ENCODE data around the gene UROC1. TPM values are rescaled to one million over a fixed set of nuclear protein-coding genes. Genes with fewer than 3 reads are reported as not detected.

UROC1 gene
- total RNA-seq, 3 donors from 2014 or later, result not detected

- Histone ChIP-seq H3K27me3 (peaks cover 0 to 34% of the 10 kb centered on the region in 2 donors), H3K4me1 (no peaks in the 10 kb centered on the region), H3K9me3 (no peaks in the 10 kb centered on the region), H3K27ac (no peak overlapping the region), H3K36me3 (no peaks in the 10 kb centered on the region), H3K4me3 (no peak overlapping the region)
- intact Hi-C loops (cut with DNase I; ENCODE audit: low total_unique reads), result no loop called here
- DNase-seq (ENCODE audit: low spot score in 2 of 2), result no peak
- TF ChIP-seq POLR2AphosphoS5 (IDR thresholded peaks at IDR 0.05), result no peak
- TF ChIP-seq POLR2A (IDR thresholded peaks at IDR 0.05), result no peak
- TF ChIP-seq CTCF (IDR thresholded peaks at IDR 0.05), result no peak
Observed at GRCh38 chr3:126538966-126539365, 21.4 kb upstream of the UROC1 start.

- TF ChIP-seq POLR2A (IDR thresholded peaks at IDR 0.05) (no peak), CTCF (IDR thresholded peaks at IDR 0.05) (no peak), POLR2AphosphoS5 (IDR thresholded peaks at IDR 0.05) (no peak)
- intact Hi-C loops (cut with DNase I; ENCODE audit: low total_unique reads), result no loop called here
- H3K36me3 ChIP-seq, result no peaks in the 10 kb centered on the region
- peak in 1 of 2 donors; percentile 28 for DNase-seq (ENCODE audit: low spot score in 2 of 2)
- H3K27ac ChIP-seq, result no peak overlapping the region
- H3K4me1 ChIP-seq, result no peaks in the 10 kb centered on the region
- peaks cover 0 to 34% of the 10 kb centered on the region in 2 donors for H3K27me3 ChIP-seq
- no peaks in the 10 kb centered on the region for H3K9me3 ChIP-seq
- no peak overlapping the region for H3K4me3 ChIP-seq
Observed at GRCh38 chr3:126538316-126538715, 20.7 kb upstream of the UROC1 start.

DNA sequence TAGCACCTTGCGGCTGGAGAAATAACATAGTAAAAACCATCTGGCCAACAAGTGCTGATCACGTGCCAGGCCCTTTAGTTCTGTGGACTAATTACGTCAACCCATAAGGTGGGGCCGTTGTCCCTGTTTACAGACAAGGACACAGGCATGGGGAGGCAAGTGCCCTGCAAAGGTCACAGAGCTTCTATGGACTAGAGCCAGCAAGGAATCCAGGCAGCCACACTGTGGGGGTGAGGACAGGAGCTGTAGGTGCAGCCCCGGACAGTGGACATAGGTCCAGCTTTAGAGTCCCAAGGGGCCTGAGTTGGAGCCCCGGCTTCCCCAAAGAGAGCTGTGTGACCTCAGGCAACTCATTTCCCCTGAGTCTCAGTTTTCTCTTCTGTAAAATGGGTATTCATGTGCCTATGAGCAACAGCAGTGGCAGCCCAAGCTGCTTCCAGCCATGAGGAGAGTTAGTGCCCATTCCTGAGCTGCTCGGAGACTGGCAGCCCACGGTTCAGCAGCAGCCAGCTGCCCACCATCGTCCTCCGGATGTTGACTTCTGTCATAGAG is 20.2 kb upstream of the UROC1 start:
- intact Hi-C loops (cut with DNase I; ENCODE audit: low total_unique reads), result no loop called here
- DNase-seq (ENCODE audit: low spot score in 2 of 2), result no peak
- H3K36me3 ChIP-seq, result no peaks in the 10 kb centered on the region
- no peak for TF ChIP-seq POLR2AphosphoS5 (IDR thresholded peaks at IDR 0.05)
- TF ChIP-seq POLR2A (IDR thresholded peaks at IDR 0.05), result no peak
- TF ChIP-seq CTCF (IDR thresholded peaks at IDR 0.05), result no peak
- no peak overlapping the region for H3K27ac ChIP-seq
- H3K4me3 ChIP-seq, result no peak overlapping the region
- H3K27me3 ChIP-seq, result peaks cover 0 to 34% of the 10 kb centered on the region in 2 donors
- no peaks in the 10 kb centered on the region for H3K4me1 ChIP-seq
- H3K9me3 ChIP-seq, result no peaks in the 10 kb centered on the region

DNA sequence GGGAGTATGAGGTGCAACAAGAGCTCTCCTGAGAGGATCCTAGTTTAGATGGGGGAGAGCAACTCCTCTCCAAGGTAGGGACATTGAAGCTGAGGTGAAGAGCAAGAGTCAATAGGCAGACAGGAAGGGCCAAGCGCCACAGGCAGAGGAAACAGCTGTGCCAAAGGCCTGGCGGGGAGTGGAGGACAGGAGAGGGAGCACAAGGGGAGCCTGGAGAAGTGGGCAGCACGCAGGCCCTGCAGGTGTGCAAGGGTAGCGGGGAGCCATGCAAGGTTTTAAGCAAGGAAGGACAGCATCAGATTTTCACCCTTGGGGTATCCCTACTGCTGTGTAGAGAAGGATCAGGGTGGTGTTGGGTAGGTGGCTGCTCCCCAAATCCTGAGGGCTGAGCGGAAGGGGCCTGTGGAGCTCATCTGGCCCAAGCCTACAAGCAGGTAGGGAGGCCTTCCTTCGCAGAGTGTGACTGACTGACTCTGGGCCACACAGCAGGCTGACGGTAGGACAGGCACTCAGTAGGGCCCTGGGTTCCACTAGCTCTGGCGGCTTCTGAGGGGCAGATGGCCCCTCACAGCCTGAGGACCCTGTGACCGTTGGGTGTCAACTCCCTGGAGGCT is 19.6 kb upstream of the UROC1 start:
- TF ChIP-seq CTCF (IDR thresholded peaks at IDR 0.05), result no peak
- TF ChIP-seq POLR2AphosphoS5 (IDR thresholded peaks at IDR 0.05), result no peak
- TF ChIP-seq POLR2A (IDR thresholded peaks at IDR 0.05), result no peak
- H3K4me1 ChIP-seq, result no peaks in the 10 kb centered on the region
- no peak overlapping the region for H3K4me3 ChIP-seq
- no peak overlapping the region for H3K27ac ChIP-seq
- H3K9me3 ChIP-seq, result no peaks in the 10 kb centered on the region
- DNase-seq (ENCODE audit: low spot score in 2 of 2), result no peak
- peaks cover 0 to 29% of the 10 kb centered on the region in 2 donors for H3K27me3 ChIP-seq
- intact Hi-C loops (cut with DNase I; ENCODE audit: low total_unique reads), result no loop called here
- H3K36me3 ChIP-seq, result no peaks in the 10 kb centered on the region

GRCh38 chr3:126536126-126536525 is 18.6 kb upstream of the UROC1 start:
- DNase-seq (ENCODE audit: low spot score in 2 of 2), result no peak
- Histone ChIP-seq H3K36me3 (no peaks in the 10 kb centered on the region), H3K4me3 (no peak overlapping the region), H3K27ac (no peak overlapping the region), H3K27me3 (peaks cover 0 to 18% of the 10 kb centered on the region in 2 donors), H3K4me1 (no peaks in the 10 kb centered on the region), H3K9me3 (no peaks in the 10 kb centered on the region)
- TF ChIP-seq POLR2AphosphoS5 (IDR thresholded peaks at IDR 0.05), result no peak
- no peak for TF ChIP-seq CTCF (IDR thresholded peaks at IDR 0.05)
- TF ChIP-seq POLR2A (IDR thresholded peaks at IDR 0.05), result no peak
- intact Hi-C loops (cut with DNase I; ENCODE audit: low total_unique reads), result no loop called here

Measured in breast epithelium (tissue), 4 donors.